GM21526 (cell line): ENCODE results near the gene CPAMD8.
"Not testable (repeated sequence)": the region's sequence is repeated elsewhere in the genome, so short reads cannot be mapped to it uniquely, and the experiment has no call there.

Experiments used
- ATAC-seq: cut with Tn5 transposase; IDR thresholded peaks from one replicate; pipeline ENCODE4 v1.9.1; 2021; ENCODE audit warnings: moderate library complexity; ENCODE audit not compliant: unreplicated experiment, low FRiP score

CPAMD8 gene

GRCh38 chr19:17004386-17004785 lies 22.2 kb downstream of the CPAMD8 start:
- no peak for ATAC-seq

- ATAC-seq: no peak
These were observed 24.2 kb downstream of the CPAMD8 start for GRCh38 chr19:17002455-17002854.

- ATAC-seq: no peak
These were observed 24.9 kb downstream of the CPAMD8 start for GRCh38 chr19:17001603-17002183.

GRCh38 chr19:16998635-16999194 lies 27.9 kb downstream of the CPAMD8 start:
- ATAC-seq: no peak

GRCh38 chr19:16996838-16997490 lies 29.6 kb downstream of the CPAMD8 start:
- ATAC-seq: not testable (repeated sequence)

- no peak for ATAC-seq
These were observed 37.9 kb downstream of the CPAMD8 start for GRCh38 chr19:16988661-16989060.

GRCh38 chr19:16985403-16985802 lies 41.2 kb downstream of the CPAMD8 start:
- ATAC-seq: no peak

- not testable (repeated sequence) for ATAC-seq
These were observed 44.0 kb downstream of the CPAMD8 start for GRCh38 chr19:16982586-16982985.

GRCh38 chr19:16978839-16979802 lies 47.5 kb downstream of the CPAMD8 start:
- ATAC-seq: no peak

- no peak for ATAC-seq
These were observed 48.5 kb downstream of the CPAMD8 start for GRCh38 chr19:16978156-16978555.

- ATAC-seq: no peak
These were observed 49.3 kb downstream of the CPAMD8 start for GRCh38 chr19:16977306-16977705.

- no peak for ATAC-seq
These were observed 50.2 kb downstream of the CPAMD8 start for GRCh38 chr19:16976446-16976845.

GRCh38 chr19:16970821-16971220 lies 55.8 kb downstream of the CPAMD8 start:
- ATAC-seq: no peak

GRCh38 chr19:16969135-16969534 lies 57.5 kb downstream of the CPAMD8 start:
- no peak for ATAC-seq

GRCh38 chr19:16960996-16961822 lies 65.4 kb downstream of the CPAMD8 start:
- ATAC-seq: not testable (repeated sequence)

GRCh38 chr19:16958277-16958676 lies 68.3 kb downstream of the CPAMD8 start:
- not testable (repeated sequence) for ATAC-seq

GRCh38 chr19:16957855-16958254 lies 68.8 kb downstream of the CPAMD8 start:
- no peak for ATAC-seq

GRCh38 chr19:16957151-16957701 lies 69.4 kb downstream of the CPAMD8 start:
- no peak for ATAC-seq

GRCh38 chr19:16955161-16955560 lies 71.4 kb downstream of the CPAMD8 start:
- no peak for ATAC-seq

GRCh38 chr19:16952046-16952445 lies 74.6 kb downstream of the CPAMD8 start:
- ATAC-seq: no peak
